HT-29 (cell line): ENCODE results near the gene SEC14L5. TPM values are rescaled to one million over a fixed set of nuclear protein-coding genes. Genes with fewer than 3 reads are reported as not detected.

Experiments used
- DNase-seq: peaks from one replicate; pipeline ENCODE4 v3.0.0-alpha.2; 2015; ENCODE audit warnings: low spot score
- total RNA-seq: library from RNA; depleted of rRNA; stranded (reverse); fragments of >200 nt; shearing (Covaris generic); gene quantifications from 2 replicates; pipeline ENCODE4 v1.2.3, GENCODE V29; 2014

SEC14L5 gene
- total RNA-seq, 1 experiment from 2014 or later, result 0.08 TPM

- no peak for DNase-seq
Measured at GRCh38 chr16:4984174-4984990, 26.3 kb downstream of the SEC14L5 start.

- DNase-seq, result no peak
Measured at GRCh38 chr16:4987250-4987579, 29.1 kb downstream of the SEC14L5 start.

DNA sequence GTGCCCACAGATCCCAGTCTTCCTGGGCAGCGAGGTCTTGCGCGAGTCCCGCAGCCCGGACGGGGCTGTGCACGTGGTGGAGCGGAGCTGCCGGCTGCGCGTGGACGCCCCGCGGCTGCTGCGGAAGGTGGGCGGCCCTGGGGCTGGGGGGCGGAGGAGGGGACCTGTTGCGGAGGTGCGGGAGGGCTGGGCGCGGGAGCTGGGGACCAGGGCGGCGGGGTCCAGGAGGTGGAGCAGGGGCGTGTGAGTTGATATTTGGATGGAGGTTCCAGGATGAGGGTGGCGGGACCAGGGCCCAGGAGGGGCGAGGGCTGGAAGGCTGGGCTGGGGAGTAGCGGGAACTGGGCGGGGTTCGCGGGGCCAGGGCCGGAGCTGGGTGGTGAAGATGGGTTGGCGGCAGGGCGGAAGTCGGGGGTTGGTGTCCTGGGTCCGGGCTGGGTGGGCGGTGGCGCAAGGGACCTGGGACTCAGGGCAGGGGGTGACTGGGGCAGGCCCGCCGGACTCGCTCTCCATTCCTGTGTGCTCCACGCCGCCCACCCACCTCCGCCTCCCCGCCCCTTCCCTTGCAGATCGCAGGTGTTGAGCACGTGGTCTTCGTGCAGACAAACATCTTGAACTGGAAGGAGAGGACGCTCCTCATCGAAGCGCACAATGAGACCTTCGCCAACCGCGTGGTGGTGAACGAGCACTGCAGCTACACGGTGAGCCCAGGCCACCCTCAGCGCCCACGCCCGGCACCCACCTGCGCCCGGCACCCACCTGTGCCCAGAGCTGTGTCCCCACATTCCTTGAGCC lies 29.6 kb downstream of the SEC14L5 start:
- DNase-seq, result no peak

- no peak for DNase-seq
Measured at GRCh38 chr16:4988647-4989046, 30.5 kb downstream of the SEC14L5 start.

DNA sequence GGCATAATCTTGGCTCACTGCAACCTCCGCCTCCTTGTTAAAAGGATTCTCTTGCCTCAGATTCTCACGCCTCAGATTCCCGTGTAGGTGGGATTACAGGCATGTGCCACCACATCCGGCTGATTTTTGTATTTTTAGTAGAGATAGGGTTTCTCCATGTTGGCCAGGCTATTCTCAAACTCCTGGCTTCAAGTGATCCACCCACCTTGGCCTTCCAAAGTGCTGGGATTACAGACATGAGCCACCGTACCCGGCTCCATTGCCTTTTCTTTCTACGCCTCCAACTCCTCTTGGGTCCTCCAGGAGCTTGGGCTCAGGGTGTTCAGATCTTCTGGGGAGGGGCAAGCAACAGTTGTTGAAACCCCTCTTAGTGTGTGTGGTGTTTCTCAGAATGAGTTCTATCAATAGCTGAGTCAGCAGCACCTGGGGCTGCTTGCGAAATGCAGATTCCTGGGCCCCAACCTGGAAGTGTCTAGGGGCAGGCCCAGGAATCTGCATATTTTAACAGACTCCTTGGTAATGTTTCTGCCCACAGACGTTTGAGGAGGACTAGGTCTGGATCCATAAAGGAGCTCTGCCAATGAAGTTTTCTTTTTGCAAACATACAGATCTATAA lies 31.4 kb downstream of the SEC14L5 start:
- no peak for DNase-seq

DNA sequence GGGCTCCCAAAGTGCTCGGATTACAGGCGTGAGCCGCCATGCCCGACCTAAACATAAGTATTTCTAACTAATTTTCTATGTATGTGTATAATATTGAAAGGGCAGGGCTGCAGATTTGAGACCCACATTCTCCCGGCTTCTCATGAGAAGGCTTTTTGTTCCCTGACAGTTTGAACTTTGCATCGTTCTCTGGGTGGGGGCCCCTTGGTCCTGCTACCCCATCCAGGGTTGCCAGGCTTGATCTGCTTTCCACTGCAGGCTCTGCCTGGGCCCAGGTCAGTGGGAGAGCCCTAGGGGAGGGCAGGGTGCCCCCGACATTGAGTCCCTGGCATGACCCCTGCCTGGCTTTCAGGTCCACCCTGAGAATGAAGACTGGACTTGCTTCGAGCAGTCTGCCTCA lies 32.3 kb downstream of the SEC14L5 start:
- no peak for DNase-seq

DNA sequence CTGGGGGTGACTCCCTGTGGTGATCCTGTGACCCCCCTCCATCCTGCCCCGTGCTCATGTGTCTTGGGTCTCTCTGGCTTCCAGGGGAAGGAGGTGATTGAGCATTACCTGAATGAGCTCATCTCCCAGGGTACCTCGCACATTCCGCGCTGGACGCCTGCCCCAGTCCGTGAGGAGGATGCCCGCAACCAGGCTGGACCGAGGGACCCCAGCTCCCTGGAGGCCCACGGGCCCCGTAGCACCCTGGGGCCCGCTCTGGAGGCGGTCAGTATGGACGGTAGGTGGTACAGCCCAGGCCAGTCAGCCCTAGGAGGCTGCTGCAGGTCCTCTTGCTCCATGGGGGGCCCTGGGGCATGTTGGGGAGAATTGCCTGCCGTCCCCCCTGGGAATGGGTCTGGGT lies 33.6 kb downstream of the SEC14L5 start:
- no peak for DNase-seq

GRCh38 chr16:4994719-4995434 lies 36.7 kb downstream of the SEC14L5 start:
- DNase-seq, result no peak

DNA sequence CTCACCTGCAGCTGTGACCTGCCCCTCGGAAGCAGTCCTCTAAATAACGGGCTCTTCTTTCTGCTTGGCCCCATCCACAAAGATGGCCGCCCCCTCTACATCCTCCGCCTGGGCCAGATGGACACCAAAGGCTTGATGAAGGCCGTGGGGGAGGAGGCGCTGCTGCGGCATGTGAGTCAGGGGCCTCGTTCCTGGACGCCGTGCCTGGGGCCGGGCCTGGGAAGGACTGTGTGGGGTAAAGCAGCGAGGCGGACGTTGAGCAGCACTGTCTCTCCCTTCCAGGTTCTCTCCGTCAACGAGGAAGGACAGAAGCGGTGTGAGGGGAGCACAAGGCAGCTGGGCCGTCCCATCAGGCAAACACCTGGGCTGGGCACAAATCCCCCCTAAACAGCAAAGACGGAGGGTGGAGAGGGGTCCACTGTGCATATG lies 42.5 kb downstream of the SEC14L5 start:
- no peak for DNase-seq

GRCh38 chr16:5001571-5001970 lies 43.4 kb downstream of the SEC14L5 start:
- no peak for DNase-seq

- no peak for DNase-seq
Measured at GRCh38 chr16:5001986-5002385, 43.9 kb downstream of the SEC14L5 start.

DNA sequence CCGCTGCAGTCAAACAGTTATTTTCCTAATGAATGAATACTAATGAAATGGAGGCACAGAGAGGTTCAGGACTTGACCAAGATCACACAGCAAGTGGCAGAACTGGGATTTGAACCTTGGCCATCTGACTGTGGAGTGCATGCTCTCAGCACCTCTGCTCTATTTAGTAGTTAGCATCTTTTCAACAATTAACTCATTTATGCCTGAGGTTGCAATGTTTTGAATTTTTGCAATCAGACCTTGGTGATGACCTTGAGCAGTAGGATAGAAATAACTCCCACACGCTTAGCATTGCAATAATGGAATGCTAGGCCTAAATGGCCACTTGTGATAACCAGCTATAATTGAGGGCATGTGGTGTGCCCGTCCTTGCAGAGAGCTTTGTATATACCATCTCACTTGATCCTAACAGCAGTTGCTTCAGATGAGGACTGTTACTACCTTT lies 44.6 kb downstream of the SEC14L5 start:
- no peak for DNase-seq

- DNase-seq, result no peak
Measured at GRCh38 chr16:5003211-5003610, 45.1 kb downstream of the SEC14L5 start.

- DNase-seq, result no peak
Measured at GRCh38 chr16:5003828-5004227, 45.7 kb downstream of the SEC14L5 start.

- DNase-seq, result no peak
Measured at GRCh38 chr16:5004311-5004710, 46.2 kb downstream of the SEC14L5 start.

- DNase-seq, result no peak
Measured at GRCh38 chr16:5005916-5006315, 47.8 kb downstream of the SEC14L5 start.

- DNase-seq, result no peak
Measured at GRCh38 chr16:5006348-5007193, 48.4 kb downstream of the SEC14L5 start.

- no peak for DNase-seq
Measured at GRCh38 chr16:5007256-5007655, 49.1 kb downstream of the SEC14L5 start.

- DNase-seq, result no peak
Measured at GRCh38 chr16:5008311-5008731, 50.2 kb downstream of the SEC14L5 start.

GRCh38 chr16:5010576-5011329 lies 52.6 kb downstream of the SEC14L5 start:
- no peak for DNase-seq
